Hematopoietic multipotent progenitor cell treated with erythropoietin and hydrocortisone succinate and interleukin-3 and kit ligand, for 8 days (in vitro differentiated cells): Measurements from ENCODE around the gene ECI2.
"Not testable (repeated sequence)": the region's sequence is repeated elsewhere in the genome, so short reads cannot be mapped to it uniquely, and the experiment has no call there.

Source experiments
- DNase-seq: peaks from one replicate; pipeline ENCODE4 v3.0.0-alpha.2; 2015

Gene ECI2

DNA sequence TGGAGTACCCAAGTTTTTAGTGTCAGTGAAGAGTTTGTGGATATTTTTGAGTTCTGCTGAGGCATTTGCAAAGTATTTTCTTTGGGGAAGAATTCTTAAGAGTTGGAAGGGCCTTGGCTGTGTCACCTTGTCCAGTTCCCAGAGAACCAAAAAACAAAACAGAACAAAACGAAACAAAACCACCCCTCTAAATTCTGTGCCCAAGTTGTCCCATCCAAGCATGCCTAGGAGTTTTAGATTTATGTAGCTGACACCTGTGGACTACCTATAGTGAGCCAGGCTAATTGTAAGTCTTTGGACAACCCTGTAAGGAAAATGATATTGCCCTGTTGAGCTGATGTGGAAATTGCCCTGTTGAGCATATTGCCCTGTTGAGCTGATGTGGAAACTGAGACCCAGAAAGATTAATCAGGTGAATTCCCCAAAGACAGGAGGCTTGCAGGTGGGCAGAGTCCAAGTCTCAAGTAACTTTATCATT, 1.0 kb upstream of the ECI2 start:
- DNase-seq: no peak

DNA sequence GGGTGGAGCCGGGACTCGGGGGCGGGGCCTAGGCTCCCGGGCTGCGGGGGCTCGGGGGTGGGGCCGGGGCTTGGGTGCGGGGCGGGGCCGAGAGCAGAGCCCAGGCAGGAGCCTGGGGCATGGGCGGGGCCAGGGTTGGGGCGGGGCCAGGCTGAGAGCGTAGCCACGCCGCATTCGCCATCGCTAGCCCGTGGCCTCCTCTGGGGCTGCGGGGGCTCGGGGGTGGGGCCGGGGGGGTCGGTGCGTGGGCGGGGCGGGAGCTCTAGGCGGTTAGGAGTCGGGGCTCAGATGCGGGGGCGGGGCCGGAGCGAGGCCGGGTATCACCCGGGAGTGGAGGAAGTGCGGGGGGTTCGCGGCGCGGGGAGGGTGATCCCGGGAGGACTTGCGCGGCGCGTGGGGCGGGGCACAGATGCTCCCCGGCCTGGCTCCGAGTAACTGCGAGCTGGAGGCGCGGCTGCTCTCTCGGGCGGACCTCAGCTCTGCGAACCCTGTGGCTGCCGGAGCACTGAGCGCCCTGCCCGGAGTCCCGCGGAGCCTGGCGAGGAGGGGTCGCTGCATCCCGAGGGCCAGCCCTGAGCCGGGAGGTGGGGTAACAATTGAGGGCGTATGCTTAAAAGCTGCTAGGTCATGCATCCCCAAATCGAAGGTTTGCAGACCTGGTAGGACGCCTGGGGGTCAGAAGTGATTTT, 434 bp upstream of the ECI2 start:
- peak; percentile 90 for DNase-seq

GRCh38 chr6:4133941-4134838, 1.2 kb downstream of the ECI2 start:
- peak; percentile 78 for DNase-seq

GRCh38 chr6:4130357-4130987, 4.9 kb downstream of the ECI2 start:
- no peak for DNase-seq

DNA sequence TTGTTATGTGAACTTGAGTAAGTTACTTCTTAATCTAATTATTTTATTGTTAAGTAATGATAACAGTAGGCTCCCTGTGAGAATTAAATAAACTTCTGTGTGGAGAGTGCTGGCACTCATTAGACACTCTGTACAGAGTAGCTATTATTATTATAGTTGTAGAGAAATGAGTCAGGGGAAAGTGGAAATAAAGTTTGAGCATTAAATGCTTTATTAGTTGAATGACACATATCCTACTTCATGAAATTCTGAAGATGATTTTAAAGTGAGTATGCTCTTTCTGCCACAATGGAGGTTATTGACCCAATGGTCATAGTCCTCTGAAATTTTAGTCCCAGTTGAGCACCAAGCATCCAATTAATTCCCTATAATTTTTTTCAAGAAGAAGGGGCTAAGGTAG, 5.9 kb downstream of the ECI2 start:
- DNase-seq: no peak

- no peak for DNase-seq
These were observed 6.6 kb downstream of the ECI2 start for GRCh38 chr6:4128748-4129147.

GRCh38 chr6:4128072-4128471, 7.3 kb downstream of the ECI2 start:
- peak; percentile 27 for DNase-seq

GRCh38 chr6:4125933-4126864, 9.2 kb downstream of the ECI2 start:
- DNase-seq: no peak

DNA sequence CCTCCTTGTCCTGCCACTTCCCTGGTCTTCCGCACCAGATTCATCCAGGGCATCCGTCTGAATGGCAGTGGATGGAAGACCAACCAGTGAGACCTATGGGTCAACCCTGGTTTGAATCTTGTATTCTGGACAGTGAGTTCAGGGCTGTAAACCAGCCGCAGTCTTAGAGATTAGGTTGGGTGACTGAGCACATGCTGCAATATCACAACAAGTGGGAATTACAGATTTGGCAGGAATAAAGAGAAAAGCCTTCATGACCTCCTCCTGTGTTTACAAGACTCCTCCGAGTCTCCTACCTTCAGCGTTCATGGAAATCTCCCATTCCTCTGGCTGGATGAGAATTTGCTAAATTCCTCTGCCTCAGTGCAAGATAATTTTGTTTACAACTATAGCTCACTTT, 9.9 kb downstream of the ECI2 start:
- no peak for DNase-seq

- DNase-seq: peak; percentile 65
These were observed 11.0 kb downstream of the ECI2 start for GRCh38 chr6:4124351-4124750.

GRCh38 chr6:4115741-4116140, 19.6 kb downstream of the ECI2 start:
- no peak for DNase-seq

DNA sequence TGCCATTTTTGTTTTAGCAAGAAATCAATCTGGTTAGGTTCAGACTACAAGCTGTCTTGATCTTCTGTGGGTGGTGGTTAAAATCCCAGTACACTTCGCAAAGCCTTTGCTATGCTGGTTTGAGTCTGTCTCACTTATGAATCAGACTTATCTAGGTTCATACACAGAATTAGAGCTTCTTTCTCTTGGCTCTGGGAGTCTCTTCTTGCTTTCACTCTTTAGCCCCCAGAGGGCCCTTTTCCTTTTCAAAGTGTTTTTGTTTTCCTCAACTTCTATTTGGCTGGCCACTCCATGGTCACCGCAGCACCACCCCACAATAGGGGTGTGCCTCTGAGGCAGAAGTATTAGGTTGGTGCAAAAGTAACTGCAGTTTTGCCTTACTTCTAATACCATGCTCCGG, 21.3 kb downstream of the ECI2 start:
- DNase-seq: no peak

GRCh38 chr6:4113649-4114048, 21.7 kb downstream of the ECI2 start:
- no peak for DNase-seq

DNA sequence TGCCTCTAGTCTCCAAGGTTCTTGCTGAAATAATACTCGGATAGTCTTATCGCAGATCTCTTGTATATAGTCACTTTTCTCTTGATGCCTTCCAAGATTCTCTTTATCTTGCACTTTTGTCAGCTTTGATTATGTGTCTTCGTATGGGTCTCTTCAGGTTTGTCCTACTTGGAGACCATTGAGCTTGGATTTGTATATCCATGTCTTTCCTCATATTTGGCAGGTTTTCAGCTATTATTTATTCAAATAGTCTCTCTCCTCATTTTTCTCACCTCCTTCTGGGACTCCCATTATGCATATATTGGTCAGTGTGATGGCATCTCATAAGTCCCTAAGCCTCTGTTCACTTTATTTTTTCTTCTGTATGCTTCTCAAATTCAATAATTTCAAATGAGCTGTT, 23.0 kb downstream of the ECI2 start:
- no peak for DNase-seq

- DNase-seq: not testable (repeated sequence)
These were observed 26.0 kb downstream of the ECI2 start for GRCh38 chr6:4109363-4109815.

DNA sequence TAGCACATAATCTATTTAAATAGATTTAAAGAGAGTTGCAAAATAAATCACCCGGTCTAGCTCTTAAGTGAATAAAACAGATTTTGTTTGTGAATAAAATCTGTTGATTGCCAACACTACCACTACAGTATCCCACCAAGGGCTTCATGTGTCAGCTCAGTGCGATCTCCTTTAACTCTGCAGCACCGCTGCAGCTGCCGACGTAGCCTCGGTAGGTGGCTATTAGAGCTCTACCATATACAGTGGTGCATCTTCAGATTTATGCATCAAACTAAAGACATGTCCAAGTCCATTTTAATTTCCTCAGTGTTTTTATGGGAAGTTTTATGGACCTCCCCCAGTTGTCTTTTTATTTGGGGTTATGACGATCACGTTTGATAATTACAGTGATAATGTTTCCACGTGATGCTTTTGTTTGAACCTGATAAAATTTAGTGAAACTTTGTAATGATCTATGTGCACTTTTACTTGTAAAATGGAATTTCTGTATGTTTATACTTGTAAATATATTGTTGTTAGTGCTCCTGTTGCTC, 26.7 kb downstream of the ECI2 start:
- no peak for DNase-seq

- no peak for DNase-seq
These were observed 27.5 kb downstream of the ECI2 start for GRCh38 chr6:4107873-4108272.

DNA sequence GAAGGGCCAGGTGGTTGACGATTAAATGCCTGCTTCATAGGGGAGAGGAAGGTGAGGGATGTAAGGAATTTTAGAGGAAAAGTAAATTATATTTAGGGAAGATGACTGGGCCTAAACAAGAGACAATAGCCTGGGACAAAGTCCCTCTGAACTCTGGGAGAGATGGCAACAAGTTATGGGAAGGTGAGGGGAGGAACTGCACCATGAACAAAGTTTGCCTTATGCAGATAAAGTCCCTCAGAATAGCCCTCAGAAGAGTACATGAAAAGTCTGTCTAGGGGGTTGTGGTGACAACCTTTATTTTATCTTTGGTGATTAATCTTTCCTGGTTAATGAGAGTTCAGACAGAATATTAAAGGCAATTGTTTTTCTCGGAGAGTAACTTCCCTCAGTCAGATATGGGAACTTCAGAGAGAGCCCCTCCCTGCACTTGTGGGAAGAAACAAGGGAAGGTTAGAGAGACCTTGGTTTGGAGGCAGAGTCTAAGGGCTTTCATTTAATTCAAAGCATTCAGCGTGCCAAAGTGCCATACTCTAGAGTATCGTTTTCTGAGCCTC, 29.3 kb downstream of the ECI2 start:
- no peak for DNase-seq

DNA sequence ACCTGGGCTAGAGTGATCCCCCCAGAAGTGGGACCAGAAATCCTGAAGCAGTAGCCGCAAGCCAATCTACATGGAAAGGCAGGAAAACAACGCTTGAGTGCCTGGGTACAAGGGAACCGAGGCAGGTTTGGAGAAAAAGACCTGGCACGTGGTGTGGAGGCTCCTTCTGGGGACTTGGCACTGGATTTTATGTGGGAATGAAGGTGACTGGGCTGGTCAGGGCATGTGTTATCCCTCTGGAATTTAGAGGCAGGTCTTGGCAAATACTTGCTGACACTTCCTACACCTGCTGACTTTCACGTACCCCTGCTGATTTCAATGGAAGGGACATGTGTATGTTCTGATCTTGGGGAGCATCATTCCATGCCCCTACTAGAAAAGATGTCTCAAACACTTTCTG, 31.4 kb downstream of the ECI2 start:
- DNase-seq: no peak

- DNase-seq: no peak
These were observed 32.6 kb downstream of the ECI2 start for GRCh38 chr6:4102687-4103244.

DNA sequence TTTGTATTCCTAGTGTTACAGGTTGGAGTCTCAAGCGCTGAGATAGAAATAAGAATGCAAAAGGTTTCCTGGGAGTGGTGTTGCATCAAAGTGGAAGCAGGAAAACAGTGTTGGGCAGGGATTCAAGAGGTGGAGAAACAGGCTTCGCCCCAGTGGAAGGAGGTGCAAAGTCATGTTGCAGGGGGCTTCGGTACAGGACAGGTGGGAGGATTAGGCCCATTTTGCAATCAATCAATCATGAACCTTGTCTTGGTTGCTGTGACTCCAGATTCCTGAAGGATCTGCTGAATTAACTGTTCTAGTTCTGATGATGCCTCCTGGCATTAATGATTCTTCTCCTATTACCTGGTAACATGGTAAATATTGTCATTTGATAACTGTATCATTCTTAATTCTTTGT, 34.1 kb downstream of the ECI2 start:
- DNase-seq: no peak

- no peak for DNase-seq
These were observed 34.7 kb downstream of the ECI2 start for GRCh38 chr6:4100655-4101054.
